IPS-NIHi11 (cell line): Measurements from ENCODE around the gene FXYD3.
"Not testable (repeated sequence)": the region's sequence is repeated elsewhere in the genome, so short reads cannot be mapped to it uniquely, and the experiment has no call there.

Experiments
- DNase-seq: peaks from one replicate; pipeline ENCODE4 v3.0.0; 2012; ENCODE audit warnings: mixed read lengths, low spot score

FXYD3 gene

GRCh38 chr19:35125270-35125717 lies 9.7 kb downstream of the FXYD3 start:
- no peak for DNase-seq

- DNase-seq: no peak
These were observed 10.4 kb downstream of the FXYD3 start for GRCh38 chr19:35125749-35126623.

- no peak for DNase-seq
These were observed 11.0 kb downstream of the FXYD3 start for GRCh38 chr19:35126624-35126959.

GRCh38 chr19:35127871-35128270 lies 12.2 kb downstream of the FXYD3 start:
- DNase-seq: no peak

- DNase-seq: no peak
These were observed 12.9 kb downstream of the FXYD3 start for GRCh38 chr19:35128398-35129057.

- not testable (repeated sequence) for DNase-seq
These were observed 14.2 kb downstream of the FXYD3 start for GRCh38 chr19:35129724-35130274.

- no peak for DNase-seq
These were observed 15.4 kb downstream of the FXYD3 start for GRCh38 chr19:35130761-35131720.

- DNase-seq: no peak
These were observed 16.6 kb downstream of the FXYD3 start for GRCh38 chr19:35132254-35132653.

- no peak for DNase-seq
These were observed 18.2 kb downstream of the FXYD3 start for GRCh38 chr19:35133826-35134225.

- peak; percentile 59 for DNase-seq
These were observed 19.1 kb downstream of the FXYD3 start, which contains the start of gene LGI4 for GRCh38 chr19:35134601-35135242. Gene LGI4 (minus strand): TSS chr19:35135059. CDS start chr19:35134680, 379 bp downstream.

- DNase-seq: peak; percentile 96
These were observed 19.8 kb downstream of the FXYD3 start for GRCh38 chr19:35135389-35135909.

- no peak for DNase-seq
These were observed 20.6 kb downstream of the FXYD3 start for GRCh38 chr19:35136231-35136630.

GRCh38 chr19:35136977-35137702 lies 21.5 kb downstream of the FXYD3 start:
- DNase-seq: no peak

- no peak for DNase-seq
These were observed 22.8 kb downstream of the FXYD3 start, which contains the start of gene FXYD1 for GRCh38 chr19:35138305-35138892. Gene FXYD1 (plus strand): TSS chr19:35138824. CDS start chr19:35140080, 1,256 bp downstream.

- DNase-seq: no peak
These were observed 24.8 kb downstream of the FXYD3 start for GRCh38 chr19:35140207-35140961.

GRCh38 chr19:35140962-35141836 lies 25.6 kb downstream of the FXYD3 start:
- DNase-seq: peak; percentile 98

GRCh38 chr19:35141837-35142605 lies 26.4 kb downstream of the FXYD3 start:
- no peak for DNase-seq
